Adipocyte (in vitro differentiated cells): Measurements from ENCODE around the gene TRMT1L.

ENCODE experiments used
- DNase-seq: peaks from one replicate; pipeline ENCODE4 v3.0.0-alpha.2; 2015; ENCODE audit warnings: low read depth
- H3K27me3 ChIP-seq: replicated peaks from 2 replicates; pipeline ENCODE4 v1.7.0; 2013; ENCODE audit warnings: mild to moderate bottlenecking, low read length, moderate library complexity; ENCODE audit not compliant: control insufficient read depth, insufficient read depth
- H3K36me3 ChIP-seq: 2 replicates; pipeline ENCODE4 v1.7.0; 2013; ENCODE audit warnings: low read length, mild to moderate bottlenecking, moderate library complexity; ENCODE audit not compliant: control insufficient read depth, insufficient read depth, severe bottlenecking
- H3K4me1 ChIP-seq: 2 replicates; pipeline ENCODE4 v1.7.0; 2013; ENCODE audit warnings: mild to moderate bottlenecking, low read length, moderate library complexity; ENCODE audit not compliant: control insufficient read depth, insufficient read depth
- H3K4me3 ChIP-seq: 2 replicates; pipeline ENCODE4 v1.7.0; 2013; ENCODE audit warnings: mild to moderate bottlenecking, low read length, moderate library complexity
- H3K9ac ChIP-seq: 2 replicates; pipeline ENCODE4 v1.7.0; 2013; ENCODE audit warnings: mild to moderate bottlenecking, low read length, moderate library complexity
- H3K9me3 ChIP-seq: 2 replicates; pipeline ENCODE4 v1.7.0; 2013; ENCODE audit warnings: mild to moderate bottlenecking, low read length, moderate library complexity; ENCODE audit not compliant: control insufficient read depth

The TRMT1L gene

DNA sequence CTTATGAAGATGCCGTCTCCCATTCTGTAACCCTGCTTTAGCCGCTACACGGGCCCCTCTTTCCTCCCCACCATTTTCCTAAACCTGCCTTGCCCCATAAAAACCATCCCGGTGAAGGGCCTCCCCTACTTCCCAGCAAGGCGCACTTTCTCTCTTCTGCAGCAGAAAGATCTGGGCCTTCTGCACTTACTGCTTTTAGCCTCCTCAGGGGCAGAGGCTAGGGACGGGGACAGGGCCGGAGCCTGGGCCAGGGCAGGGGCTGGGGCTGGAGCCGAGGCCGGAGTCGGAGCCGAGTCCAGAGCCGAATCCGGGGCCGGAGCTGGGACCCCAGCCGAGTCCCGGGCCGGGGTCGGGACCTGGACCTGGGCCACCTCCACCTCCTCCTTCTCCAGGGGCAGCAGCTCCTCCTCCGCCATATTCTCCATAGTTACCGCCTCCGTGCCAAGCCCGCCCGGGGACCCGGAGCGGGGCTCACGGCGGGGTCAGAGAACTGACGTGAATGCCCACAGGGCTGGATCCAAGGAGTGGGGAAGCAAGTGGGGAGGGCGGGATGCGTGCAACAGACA, 382 bp downstream of the TRMT1L start:
- Histone ChIP-seq H3K4me1 (peaks cover 33% of the 10 kb centered on the region), H3K27me3 (no peaks in the 10 kb centered on the region), H3K4me3 (peak overlapping the region; percentile 89), H3K9me3 (no peaks in the 10 kb centered on the region), H3K9ac (peak overlapping the region; percentile 98), H3K36me3 (no peaks in the 10 kb centered on the region)
- no peak for DNase-seq

- Histone ChIP-seq H3K9me3 (no peaks in the 10 kb centered on the region), H3K27me3 (no peaks in the 10 kb centered on the region), H3K9ac (peak overlapping the region; percentile 98), H3K36me3 (no peaks in the 10 kb centered on the region), H3K4me3 (peak overlapping the region; percentile 89), H3K4me1 (peaks cover 33% of the 10 kb centered on the region)
- DNase-seq = peak; percentile 57
These were observed 1.0 kb downstream of the TRMT1L start for GRCh38 chr1:185155600-185156287.

DNA sequence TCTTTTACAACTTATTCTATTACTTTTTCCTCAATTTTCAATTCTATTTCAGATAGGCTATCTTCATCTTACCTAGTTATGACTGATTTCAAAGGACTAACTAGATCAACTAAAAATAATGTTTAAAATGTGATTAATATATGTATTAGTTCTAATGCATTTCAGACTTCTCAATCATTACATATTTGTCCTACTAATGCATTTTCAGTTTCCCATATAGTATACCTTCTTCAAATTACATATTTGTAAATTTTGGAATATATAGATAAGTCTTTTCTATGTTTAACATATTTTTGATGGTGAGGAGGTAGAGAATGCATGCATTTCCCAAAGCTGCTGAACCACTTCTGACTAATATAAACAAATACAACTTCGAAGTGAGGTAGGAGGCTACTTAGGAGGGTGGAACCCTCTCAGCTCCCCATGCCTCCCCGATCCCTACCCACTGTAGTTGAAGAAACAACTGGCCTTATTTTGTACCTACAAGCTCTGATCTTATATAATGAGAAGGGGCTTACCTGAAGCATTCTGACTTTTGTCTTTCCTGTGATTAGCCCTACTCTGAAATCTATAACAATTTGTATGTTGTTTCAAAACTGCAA, 1.7 kb downstream of the TRMT1L start:
- Histone ChIP-seq H3K9me3 (no peaks in the 10 kb centered on the region), H3K9ac (peak overlapping the region; percentile 98), H3K4me1 (peaks cover 33% of the 10 kb centered on the region), H3K4me3 (peak overlapping the region; percentile 89), H3K36me3 (peaks cover 6% of the 10 kb centered on the region), H3K27me3 (no peaks in the 10 kb centered on the region)
- no peak for DNase-seq

- peak; percentile 53 for DNase-seq
- H3K36me3 ChIP-seq = peaks cover 34% of the 10 kb centered on the region
- no peaks in the 10 kb centered on the region for H3K9me3 ChIP-seq
- H3K4me1 ChIP-seq = peaks cover 25% of the 10 kb centered on the region
- no peaks in the 10 kb centered on the region for H3K27me3 ChIP-seq
- H3K9ac ChIP-seq = no peak overlapping the region
- H3K4me3 ChIP-seq = peak overlapping the region; percentile 31
These were observed 4.5 kb downstream of the TRMT1L start for GRCh38 chr1:185152187-185152767.

GRCh38 chr1:185151215-185151614, 5.5 kb downstream of the TRMT1L start:
- Histone ChIP-seq H3K36me3 (peaks cover 44% of the 10 kb centered on the region), H3K9me3 (no peaks in the 10 kb centered on the region), H3K4me1 (peaks cover 25% of the 10 kb centered on the region), H3K4me3 (no peak overlapping the region), H3K9ac (no peak overlapping the region), H3K27me3 (no peaks in the 10 kb centered on the region)
- no peak for DNase-seq

- no peak overlapping the region for H3K9ac ChIP-seq
- no peaks in the 10 kb centered on the region for H3K9me3 ChIP-seq
- H3K4me1 ChIP-seq = no peaks in the 10 kb centered on the region
- no peak overlapping the region for H3K4me3 ChIP-seq
- H3K36me3 ChIP-seq = peaks cover 83% of the 10 kb centered on the region
- peak; percentile 56 for DNase-seq
- no peaks in the 10 kb centered on the region for H3K27me3 ChIP-seq
These were observed 12.5 kb downstream of the TRMT1L start for GRCh38 chr1:185144233-185144632.

DNA sequence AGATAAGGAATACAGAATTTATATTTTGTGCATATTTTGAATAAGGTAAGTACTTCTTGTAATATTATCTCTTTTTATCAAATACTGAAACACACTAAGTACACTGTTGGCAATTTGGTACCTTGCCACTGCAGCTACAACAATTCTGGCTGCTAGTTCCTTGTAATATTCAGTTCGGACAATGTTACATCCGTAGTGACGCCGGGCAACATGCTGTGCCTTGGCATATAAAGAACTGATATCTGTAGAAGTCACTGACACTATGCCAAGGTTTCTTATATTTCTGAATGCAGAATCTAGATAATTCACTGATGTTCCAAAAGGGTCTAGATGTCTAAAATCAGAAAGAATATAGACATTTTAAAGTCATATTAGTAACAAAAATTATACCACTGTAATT, 17.5 kb downstream of the TRMT1L start:
- no peak overlapping the region for H3K4me3 ChIP-seq
- H3K9me3 ChIP-seq = no peaks in the 10 kb centered on the region
- H3K4me1 ChIP-seq = no peaks in the 10 kb centered on the region
- no peak overlapping the region for H3K9ac ChIP-seq
- H3K27me3 ChIP-seq = no peaks in the 10 kb centered on the region
- peaks cover 76% of the 10 kb centered on the region for H3K36me3 ChIP-seq
- no peak for DNase-seq

GRCh38 chr1:185137896-185138545, 18.7 kb downstream of the TRMT1L start:
- DNase-seq = no peak
- H3K9me3 ChIP-seq = peaks cover 3% of the 10 kb centered on the region
- H3K36me3 ChIP-seq = peaks cover 78% of the 10 kb centered on the region

GRCh38 chr1:185132534-185132933, 24.2 kb downstream of the TRMT1L start:
- peaks cover 82% of the 10 kb centered on the region for H3K36me3 ChIP-seq
- peaks cover 13% of the 10 kb centered on the region for H3K9me3 ChIP-seq
- H3K27me3 ChIP-seq = no peaks in the 10 kb centered on the region
- no peak for DNase-seq
- no peaks in the 10 kb centered on the region for H3K4me1 ChIP-seq
- H3K4me3 ChIP-seq = no peak overlapping the region
- H3K9ac ChIP-seq = no peak overlapping the region

More at GRCh38 chr1:185137896-185138545, 18.7 kb downstream of the TRMT1L start:
- H3K27me3 ChIP-seq = no peaks in the 10 kb centered on the region
- no peak overlapping the region for H3K4me3 ChIP-seq
- no peak overlapping the region for H3K9ac ChIP-seq
- H3K4me1 ChIP-seq = no peaks in the 10 kb centered on the region

- peaks cover 83% of the 10 kb centered on the region for H3K36me3 ChIP-seq
These were observed 27.0 kb downstream of the TRMT1L start for GRCh38 chr1:185129708-185130107.

GRCh38 chr1:185112356-185112755, 44.4 kb downstream of the TRMT1L start:
- no peaks in the 10 kb centered on the region for H3K4me1 ChIP-seq
- no peak overlapping the region for H3K9ac ChIP-seq
- peaks cover 20% of the 10 kb centered on the region for H3K9me3 ChIP-seq
- no peak for DNase-seq
- no peaks in the 10 kb centered on the region for H3K27me3 ChIP-seq
- H3K4me3 ChIP-seq = no peak overlapping the region
- no peaks in the 10 kb centered on the region for H3K36me3 ChIP-seq

More at GRCh38 chr1:185129708-185130107, 27.0 kb downstream of the TRMT1L start:
- no peaks in the 10 kb centered on the region for H3K4me1 ChIP-seq
- H3K9ac ChIP-seq = no peak overlapping the region
- no peak for DNase-seq
- no peaks in the 10 kb centered on the region for H3K27me3 ChIP-seq
- peaks cover 13% of the 10 kb centered on the region for H3K9me3 ChIP-seq
- H3K4me3 ChIP-seq = no peak overlapping the region
